ENCODE data around the gene GPR32.
"Not testable (repeated sequence)": the region's sequence is repeated elsewhere in the genome, so short reads cannot be mapped to it uniquely, and the experiment has no call there.

Gene GPR32

DNA sequence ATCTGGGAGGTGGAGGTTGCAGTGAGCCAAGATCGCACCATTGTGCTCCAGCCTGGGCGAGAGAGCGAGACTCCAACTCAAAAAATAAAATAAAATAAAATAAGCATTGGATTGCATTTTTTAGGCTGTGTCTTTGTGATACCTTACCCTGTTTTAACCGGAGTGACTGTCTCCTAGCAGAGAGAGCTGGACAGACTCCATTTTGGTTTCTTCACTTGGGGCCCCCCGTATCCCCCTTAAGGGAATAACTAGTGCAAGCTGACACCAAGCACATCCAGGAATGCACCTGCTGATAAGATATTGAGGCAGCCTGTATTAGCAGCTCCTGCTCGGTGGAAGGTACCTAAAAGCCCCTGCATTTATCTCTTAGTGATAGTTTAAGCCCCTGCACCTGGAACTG, 20.8 kb upstream of the GPR32 start:
- DNase-seq: no peak

DNA sequence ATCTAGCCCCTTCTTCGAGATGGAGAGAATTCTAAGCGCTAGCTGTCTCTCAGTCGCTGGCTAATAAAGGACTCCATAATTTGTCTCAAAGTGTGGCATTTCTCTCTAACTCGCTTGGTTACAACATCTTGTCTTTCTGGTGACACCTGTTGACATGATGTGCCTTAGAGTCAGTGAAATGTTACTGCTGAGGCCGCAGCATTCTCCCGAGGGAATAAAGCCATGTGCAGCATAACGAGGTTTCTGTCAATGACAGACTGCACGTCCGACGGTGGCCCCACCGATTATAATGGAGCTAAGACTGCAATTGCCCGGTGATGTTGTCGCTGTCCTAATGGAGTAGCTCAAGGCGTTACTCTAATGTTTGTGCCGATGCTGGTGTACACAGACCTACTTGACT, 20.3 kb upstream of the GPR32 start:
- DNase-seq: no peak

DNA sequence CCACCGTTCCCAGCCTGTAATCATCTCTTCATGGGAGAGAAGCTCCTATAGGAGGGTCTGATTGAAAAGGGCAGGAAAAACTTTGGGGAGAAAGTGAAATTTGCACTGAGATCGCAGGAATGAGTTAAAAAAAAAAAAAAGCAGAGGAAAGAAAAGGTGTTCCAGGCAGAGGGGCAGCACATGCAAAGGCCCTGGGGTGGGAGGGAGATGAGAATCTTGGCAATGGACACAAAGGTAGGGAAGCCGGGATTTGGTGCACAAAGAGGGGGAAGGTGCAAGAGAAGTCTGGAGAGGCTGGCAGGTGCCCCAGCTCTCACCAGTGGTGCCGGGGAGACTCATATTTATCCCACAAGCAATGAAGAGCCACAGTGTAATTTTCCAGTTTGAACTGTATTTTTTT, 16.4 kb upstream of the GPR32 start:
- no peak for DNase-seq

DNA sequence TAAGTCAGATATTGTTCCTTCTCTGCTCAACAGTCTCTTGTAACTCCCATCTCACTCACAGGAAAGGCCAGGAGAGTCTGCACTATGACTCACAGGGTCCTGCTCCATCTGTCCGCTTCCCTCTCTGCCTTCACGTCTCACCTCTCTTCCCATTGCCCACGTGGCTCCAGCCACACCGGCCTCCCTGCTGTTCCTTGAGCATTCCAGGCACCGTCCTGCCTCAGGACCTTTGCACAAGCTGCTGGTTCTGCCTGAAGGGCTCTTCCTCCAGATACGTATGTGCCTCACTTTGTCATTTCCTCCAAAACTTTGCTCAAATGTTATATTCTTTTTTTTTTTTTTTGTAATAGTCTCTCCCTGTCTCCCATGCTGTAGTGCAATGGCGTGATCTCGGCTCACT, 14.0 kb upstream of the GPR32 start:
- DNase-seq: not testable (repeated sequence)

DNA sequence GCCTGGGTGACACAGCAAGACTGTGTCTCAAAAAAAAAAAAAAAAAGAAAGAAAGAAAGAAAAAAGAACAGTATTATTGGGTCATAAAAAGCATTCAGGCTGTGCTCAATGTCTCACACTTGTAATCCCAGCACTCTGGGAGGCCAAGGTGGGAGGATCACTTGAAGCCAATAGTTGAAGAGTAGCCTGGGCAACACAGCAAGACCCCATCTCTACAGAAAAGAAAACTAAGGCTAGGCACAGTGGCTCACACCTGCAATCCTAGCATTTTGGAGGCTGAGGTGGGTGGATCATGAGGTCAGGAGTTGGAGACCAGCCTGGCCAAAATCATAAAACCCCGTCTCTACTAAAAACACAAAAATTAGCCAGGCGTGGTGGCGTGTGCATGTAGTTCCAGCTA, 12.6 kb upstream of the GPR32 start:
- DNase-seq: not testable (repeated sequence)

GRCh38 chr19:50759076-50759475, 11.2 kb upstream of the GPR32 start:
- DNase-seq: not testable (repeated sequence)

DNA sequence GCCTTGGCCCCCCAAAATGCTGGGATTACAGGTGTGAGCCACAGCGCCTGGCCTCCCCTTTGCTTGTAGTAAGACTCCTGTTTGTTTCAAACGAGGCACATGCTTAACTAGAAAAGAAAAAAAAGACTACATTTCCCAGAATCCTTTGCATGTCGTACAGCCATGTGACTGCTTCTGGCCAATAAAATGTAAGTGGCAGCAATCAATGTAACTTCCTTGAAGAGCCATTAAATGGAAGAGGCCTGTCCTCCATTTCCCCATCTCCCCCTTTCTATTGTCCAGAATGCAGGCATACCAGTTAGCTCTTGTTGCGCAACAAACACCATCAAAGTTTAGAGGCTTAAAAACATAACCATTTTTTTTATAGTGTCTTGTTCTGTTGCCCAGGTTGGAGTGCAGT, 10.4 kb upstream of the GPR32 start:
- no peak for DNase-seq

GRCh38 chr19:50761501-50761900, 8.8 kb upstream of the GPR32 start:
- not testable (repeated sequence) for DNase-seq

DNA sequence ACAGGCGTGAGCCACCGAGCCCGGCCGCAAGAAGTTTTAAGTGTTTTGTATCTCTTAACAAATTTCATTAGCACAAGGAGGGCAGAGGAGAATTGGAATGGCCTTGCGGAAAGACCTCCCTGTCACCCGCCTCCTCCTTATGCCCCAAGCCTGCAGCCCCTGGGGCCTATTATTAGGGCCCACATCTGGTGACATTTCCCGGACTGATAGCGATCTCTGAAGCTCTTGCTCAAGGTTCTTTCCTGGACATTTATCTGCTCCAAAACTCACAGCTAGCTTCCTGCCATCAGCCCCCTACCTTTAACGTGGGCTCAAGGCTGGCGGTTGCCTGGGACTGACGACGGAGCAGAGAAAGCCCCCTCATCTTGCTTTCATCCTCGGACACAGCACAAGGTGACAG, 6.7 kb upstream of the GPR32 start:
- DNase-seq: not testable (repeated sequence)

- no peak for DNase-seq
Observed at GRCh38 chr19:50764409-50764808, 5.9 kb upstream of the GPR32 start.

DNA sequence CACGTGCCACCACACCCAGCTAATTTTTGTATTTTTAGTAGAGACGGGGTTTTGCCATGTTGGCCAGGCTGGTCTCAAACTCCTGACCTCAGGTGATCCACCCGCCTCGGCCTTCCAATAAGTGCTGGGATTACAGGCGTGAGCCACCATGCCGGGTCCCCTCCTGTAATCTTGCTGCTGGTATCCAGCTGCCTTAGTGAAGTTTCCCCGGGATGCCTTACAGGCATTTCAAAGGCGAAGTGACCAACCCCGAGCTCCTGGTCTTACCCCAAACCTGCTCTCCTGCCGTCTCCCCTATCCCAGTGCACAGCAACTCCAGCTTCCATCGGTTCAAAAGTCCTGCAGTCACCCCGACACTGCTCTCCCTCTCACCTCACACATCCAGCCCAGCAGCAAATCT, 3.5 kb upstream of the GPR32 start:
- not testable (repeated sequence) for DNase-seq

GRCh38 chr19:50767263-50767662, 3.0 kb upstream of the GPR32 start:
- DNase-seq: not testable (repeated sequence)

GRCh38 chr19:50768277-50768676, 2.0 kb upstream of the GPR32 start:
- DNase-seq: no peak

DNA sequence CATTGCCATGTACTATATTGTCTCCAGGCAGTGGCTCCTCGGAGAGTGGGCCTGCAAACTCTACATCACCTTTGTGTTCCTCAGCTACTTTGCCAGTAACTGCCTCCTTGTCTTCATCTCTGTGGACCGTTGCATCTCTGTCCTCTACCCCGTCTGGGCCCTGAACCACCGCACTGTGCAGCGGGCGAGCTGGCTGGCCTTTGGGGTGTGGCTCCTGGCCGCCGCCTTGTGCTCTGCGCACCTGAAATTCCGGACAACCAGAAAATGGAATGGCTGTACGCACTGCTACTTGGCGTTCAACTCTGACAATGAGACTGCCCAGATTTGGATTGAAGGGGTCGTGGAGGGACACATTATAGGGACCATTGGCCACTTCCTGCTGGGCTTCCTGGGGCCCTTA, 624 bp downstream of the GPR32 start:
- DNase-seq: no peak

DNA sequence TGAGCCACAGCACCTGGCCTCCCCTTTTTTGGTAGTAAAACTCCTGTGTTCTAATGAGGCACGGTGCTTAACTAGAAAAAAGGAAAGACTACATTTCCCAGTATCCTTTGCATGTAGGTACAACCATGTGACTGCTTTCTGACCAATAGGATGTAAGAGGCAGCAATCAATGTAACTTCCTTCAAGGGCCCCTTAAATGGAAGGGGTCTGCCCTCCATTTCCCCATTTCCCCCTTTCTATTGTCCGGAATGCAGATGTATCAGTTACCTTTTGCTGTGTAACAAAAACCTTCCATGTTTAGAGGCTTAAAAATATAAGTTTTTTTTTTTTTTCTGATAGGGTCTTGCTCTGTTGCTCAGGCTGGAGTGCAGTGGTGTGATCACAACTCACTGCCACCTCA, 2.2 kb downstream of the GPR32 start:
- DNase-seq: no peak

DNA sequence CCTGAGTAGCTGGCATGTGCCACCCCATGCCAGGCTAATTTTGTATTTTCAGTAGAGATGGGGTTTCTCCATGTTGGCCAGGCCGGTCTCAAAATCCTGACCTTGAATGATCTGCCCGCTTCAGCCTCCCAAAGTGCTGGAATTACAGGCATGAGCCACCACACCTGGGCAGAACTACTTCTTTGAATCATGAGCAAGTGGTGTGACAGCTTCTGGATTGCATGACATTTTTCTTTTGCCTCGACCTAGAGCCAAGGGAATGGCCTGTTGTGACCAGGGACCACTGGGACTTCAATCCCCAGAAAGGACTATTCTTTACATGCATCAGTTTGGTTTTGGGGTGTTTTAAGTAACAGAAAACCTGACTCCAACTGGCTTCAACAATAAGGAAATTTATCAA, 2.6 kb downstream of the GPR32 start:
- DNase-seq: not testable (repeated sequence)

- not testable (repeated sequence) for DNase-seq
Observed at GRCh38 chr19:50773454-50773853, 3.2 kb downstream of the GPR32 start.

GRCh38 chr19:50776131-50776530, 5.9 kb downstream of the GPR32 start:
- no peak for DNase-seq

DNA sequence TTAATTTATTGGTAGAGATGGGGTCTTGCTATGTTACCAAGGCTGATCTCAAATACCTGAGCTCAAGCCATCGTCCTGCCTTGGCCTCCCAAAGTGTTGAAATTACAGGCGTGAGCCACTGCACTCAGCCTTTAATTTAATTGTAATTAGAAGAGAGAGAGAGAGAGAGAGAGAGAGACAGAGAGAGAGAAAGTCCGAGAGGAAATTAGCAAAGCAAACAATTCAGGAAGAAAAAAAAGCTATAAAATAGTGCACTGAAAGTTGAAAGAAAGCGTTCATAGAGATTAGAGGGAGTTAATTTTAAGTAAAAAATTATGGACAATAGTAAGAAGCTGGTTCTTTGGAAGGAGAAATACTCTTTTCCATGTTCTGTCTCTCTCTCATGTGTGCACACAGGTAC, 7.0 kb downstream of the GPR32 start:
- DNase-seq: no peak

DNA sequence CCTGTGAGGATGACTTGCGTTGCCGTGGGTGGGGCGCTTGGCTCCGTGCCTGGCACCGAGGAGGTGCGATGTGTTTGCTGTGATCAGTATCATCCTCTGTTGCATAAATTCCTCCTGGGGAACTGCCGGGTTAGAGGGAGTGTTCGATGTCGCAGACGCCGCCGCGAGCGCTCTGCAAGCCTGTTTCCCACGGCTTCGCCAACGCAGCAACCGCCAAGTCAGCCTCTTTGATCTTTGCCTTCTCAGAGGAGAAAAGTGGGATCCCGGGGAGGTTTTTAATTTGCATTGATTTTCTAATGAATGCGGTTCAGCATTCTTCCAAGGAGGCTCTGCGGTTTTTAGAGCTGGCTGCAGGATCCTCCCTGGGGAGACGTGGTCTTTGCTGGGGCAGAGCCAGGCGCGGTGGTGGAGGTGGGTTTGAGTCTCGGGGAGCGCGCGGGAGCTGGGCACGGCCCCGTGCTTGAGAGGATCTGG, 7.6 kb downstream of the GPR32 start:
- no peak for DNase-seq

DNA sequence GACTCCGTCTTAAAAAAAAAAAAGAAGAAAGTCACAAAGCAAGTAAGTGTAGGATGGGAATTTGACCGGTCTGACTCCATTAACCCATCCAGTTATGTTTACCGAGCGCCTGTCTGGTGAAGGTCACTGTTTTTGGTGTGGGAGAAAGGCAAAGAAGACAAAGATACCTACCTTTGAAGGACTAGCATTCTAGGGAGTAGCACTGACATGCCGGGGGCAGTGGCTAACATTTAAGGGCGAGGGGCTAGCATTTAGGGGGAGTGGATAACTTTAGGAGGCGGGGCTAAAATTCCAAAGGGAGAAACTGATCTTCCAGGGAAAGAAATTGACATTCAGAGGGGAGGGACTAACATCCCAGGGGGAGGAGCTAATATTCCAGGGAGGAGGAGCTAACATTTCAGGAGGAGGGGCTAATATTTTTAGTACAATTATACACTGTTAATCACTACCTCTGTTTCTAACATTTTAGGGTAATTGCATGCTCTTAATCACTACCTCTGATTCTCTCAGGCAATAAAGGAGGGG, 8.7 kb downstream of the GPR32 start:
- no peak for DNase-seq

DNA sequence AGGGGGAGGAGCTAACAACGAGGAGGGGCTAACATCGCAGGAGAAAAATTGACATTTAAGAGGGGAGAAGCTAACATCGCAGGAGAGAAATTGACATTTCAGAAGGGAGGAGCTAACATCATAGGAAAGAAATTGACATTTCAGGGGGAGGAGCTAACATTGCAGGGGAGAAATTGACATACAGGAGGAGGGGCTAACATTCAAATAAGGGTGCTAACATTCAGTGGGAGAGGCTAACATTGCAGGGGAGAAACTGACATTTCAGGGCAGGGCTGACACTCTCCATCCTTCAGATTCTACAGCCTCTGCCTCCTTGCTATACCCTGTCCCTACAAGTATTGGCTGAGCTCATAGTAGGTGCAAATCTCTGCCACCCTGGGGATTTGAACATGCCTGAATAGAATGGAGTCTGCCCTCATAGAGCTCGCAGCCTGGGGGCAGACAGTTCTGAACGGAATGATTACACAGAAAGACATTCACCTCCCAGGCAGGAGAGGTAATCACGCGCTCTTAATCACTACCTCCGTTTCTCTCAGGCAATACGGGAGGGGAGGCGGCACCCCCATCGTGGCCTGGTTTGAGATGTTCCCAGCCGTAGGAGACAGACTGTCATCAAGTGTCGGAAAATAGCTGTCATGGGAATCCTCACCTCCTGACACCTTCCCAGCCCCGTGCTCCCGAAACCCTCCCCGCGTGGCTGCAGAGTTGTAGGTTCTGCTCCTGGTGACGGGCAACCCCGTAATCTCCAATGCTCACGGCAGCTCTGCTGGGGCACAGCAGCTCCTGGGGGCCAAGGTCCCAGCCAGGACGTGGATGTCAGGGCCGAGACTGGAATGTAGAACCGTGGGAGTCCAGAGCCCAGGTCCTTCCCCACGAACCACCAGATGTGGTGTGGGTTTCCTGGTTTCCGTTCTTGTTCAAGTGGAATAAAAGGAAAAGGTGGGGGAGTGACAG, 9.5 kb downstream of the GPR32 start:
- no peak for DNase-seq

- DNase-seq: no peak
Observed at GRCh38 chr19:50780753-50781435, 10.6 kb downstream of the GPR32 start.

DNA sequence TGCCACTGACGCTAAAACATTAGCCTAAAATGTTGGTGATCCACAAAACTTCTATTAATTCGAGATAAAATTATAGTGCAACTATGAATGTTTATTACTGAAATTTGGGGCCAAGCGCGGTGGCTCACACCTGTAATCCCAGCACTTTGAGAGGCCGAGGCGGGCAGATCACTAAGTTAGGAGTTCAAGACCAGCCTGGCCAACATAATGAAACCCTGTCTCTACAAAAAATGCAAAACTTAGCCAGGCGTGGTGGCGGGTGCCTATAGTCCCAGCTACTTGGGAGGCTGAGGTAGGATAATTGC, 13.5 kb downstream of the GPR32 start:
- DNase-seq: not testable (repeated sequence)

Measured in NCI-H510A treated with DMSO at 0.1 percent for 48 hours (cell line).